Stimulated activated effector memory CD8-positive, alpha-beta T cell treated with anti-CD3 and anti-CD28 coated beads, Interleukin-12 subunit alpha, Interleukin-12 subunit beta, amount 100 ng/mL, for 72 hours (primary cell): ENCODE data around the gene ATG101.

Experiments
- ATAC-seq: fragments of 150-1000 bp; cut with Tn5 transposase; 2 replicates; pipeline ENCODE4 v1.10.0; 2021
- DNase-seq, 2 donors: peaks; one replicate each; pipeline ENCODE4 v3.0.0; 2021 to 2022; ENCODE audit warnings: low spot score in 2 of 2
- H3K27ac Mint-ChIP-seq: one replicate; pipeline ENCODE4 v1.8.0; 2022; ENCODE audit warnings: mild to moderate bottlenecking, mixed read lengths
- H3K36me3 Mint-ChIP-seq: one replicate; pipeline ENCODE4 v1.8.0; 2022; ENCODE audit warnings: mild to moderate bottlenecking, mixed read lengths
- H3K4me1 Mint-ChIP-seq: one replicate; pipeline ENCODE4 v1.8.0; 2022; ENCODE audit warnings: mixed read lengths
- H3K4me3 Mint-ChIP-seq: one replicate; pipeline ENCODE4 v1.8.0; 2022; ENCODE audit warnings: mild to moderate bottlenecking, mixed read lengths
- H3K9me3 Mint-ChIP-seq: one replicate; pipeline ENCODE4 v1.8.0; 2022; ENCODE audit warnings: mixed read lengths

The ATG101 gene

DNA sequence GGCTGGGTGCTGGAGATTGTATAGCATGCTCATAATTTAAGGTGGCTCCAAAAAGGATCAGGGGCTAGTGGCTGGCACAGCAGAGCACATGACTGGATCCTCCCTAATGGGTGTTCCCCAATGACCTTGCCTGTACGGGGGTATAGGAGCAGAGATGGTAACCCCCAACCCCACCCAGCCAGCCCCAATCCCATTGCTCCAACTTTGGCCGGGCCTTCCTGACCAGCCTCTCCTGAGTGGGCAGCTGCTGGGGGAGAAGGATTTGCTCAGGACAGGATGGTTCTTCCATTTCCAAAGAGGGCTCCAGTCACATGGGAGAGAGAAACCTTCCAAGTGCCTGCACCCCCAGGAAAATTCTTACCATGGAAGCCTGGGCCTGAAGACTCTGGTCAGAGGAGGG, 33.9 kb upstream of the ATG101 start:
- ATAC-seq (no peak), DNase-seq (no peak)
- peaks cover 13% of the 10 kb centered on the region for H3K36me3 Mint-ChIP-seq
- no peaks in the 10 kb centered on the region for H3K9me3 Mint-ChIP-seq
- peak overlapping the region; percentile 68 for H3K4me3 Mint-ChIP-seq
- H3K4me1 Mint-ChIP-seq, result peaks cover 61% of the 10 kb centered on the region
- no peak overlapping the region for H3K27ac Mint-ChIP-seq

DNA sequence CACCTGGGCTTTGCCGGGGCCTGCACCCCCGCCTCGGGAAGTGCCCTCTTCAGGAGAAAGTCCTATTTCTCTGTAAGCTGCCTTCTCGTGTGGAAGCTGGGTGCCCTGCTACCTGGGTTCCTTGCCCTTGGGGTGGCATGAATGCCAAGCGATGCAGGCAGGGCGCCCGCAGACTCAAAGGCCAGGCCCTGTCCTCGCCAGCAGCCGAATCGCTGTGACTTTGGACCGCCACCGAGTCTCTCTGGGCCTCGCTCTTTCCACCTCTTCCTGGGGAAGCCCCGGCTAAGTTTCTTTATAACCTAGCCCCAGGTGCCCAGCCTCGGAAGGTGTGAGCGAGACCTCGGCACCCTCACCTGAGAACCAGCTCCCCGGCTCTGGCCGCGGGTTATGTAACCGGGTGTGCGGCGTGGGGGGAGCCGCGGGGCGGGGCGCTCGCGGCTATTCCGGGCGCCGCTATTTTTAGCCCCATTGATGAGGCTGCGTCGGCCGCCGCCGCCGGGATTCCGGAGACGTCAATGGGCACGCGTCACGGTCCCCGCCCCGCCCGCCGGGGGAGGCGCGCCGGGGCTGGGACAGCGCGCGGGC, 33.1 kb upstream of the ATG101 start:
- Mint-ChIP-seq H3K36me3 (peaks cover 13% of the 10 kb centered on the region), H3K9me3 (no peaks in the 10 kb centered on the region), H3K4me3 (peak overlapping the region; percentile 68), H3K4me1 (peaks cover 65% of the 10 kb centered on the region), H3K27ac (no peak overlapping the region)
- DNase-seq, result peak; percentile 65 to 84
- ATAC-seq, result peak; percentile 61

DNA sequence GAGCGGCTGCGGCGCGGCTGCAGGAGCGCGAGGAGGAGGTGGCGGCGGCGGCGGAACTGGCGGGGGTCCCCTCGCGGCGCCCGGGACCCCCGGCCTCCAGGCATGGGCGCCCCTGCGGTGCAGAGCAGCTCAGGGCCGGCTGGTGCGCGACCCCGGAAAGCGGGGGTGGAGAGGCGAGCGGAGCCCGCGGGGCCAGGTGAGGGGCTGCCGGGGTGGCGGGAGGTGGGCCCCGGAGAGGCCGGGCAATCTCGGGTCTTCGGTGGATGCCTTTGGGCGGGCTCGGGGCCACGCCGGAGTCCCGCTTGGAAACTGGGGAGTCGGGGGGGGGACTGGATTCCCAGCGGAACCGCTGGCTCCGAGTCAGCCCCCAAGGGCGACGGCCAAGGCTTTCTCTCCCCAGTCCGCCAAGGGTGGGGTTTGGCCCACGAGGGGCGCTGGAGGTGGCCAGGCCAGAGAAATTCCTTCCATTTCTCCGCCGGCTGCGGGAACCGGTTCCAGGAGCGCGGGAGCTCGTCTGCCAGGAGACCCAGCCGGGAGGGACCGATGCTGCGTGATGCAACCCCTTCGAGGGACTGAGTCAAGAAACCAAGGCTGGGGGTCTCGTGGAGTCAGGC, 32.4 kb upstream of the ATG101 start:
- no peak for ATAC-seq

DNA sequence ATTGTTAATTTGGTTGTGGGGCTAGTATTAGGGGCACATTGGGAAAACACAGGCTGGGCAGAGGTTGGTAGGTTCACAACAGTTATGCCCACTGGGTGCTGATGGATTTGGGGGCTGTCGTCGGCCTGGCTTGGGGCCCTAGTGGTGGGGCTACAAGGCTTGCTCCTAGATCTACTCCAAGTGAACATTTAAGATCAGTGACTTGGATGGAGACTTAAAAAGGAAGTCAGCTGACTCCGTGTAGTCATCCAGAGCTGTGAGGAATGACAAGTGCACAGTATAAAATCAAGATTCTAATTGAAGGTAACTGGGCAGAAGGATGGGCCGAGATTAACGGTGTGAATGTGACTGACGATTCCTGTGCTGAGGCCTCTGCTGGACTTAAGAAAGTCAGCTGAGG, 31.3 kb upstream of the ATG101 start:
- Mint-ChIP-seq H3K4me3 (peak overlapping the region; percentile 68), H3K9me3 (no peaks in the 10 kb centered on the region), H3K27ac (peak overlapping the region; percentile 41), H3K4me1 (peaks cover 62% of the 10 kb centered on the region), H3K36me3 (peaks cover 15% of the 10 kb centered on the region)
- DNase-seq, result no peak
- no peak for ATAC-seq

More for the DNA sequence above, 32.4 kb upstream of the ATG101 start:
- Mint-ChIP-seq H3K4me1 (peaks cover 67% of the 10 kb centered on the region), H3K4me3 (peak overlapping the region; percentile 68), H3K36me3 (peaks cover 19% of the 10 kb centered on the region), H3K27ac (peak overlapping the region; percentile 41), H3K9me3 (no peaks in the 10 kb centered on the region)
- no peak for DNase-seq

DNA sequence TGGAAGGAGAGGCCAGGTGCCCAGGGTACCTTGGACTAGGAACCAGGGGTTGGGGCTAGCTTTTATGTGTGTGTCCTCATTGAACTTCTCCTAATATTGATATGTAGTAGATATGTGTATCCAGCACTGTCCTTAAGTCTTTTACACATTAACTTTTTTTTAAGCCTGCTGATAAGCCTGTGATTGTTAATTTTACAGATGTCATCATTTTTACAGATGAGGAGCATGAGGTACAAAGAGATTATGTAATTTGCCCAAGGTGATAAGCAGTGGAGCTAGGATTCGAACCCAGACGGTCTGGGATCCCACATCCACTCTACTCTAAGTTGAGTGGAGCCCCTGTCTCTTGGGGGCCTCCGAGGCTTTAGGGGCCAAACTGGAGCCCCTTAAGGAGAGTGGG, 28.7 kb upstream of the ATG101 start:
- H3K27ac Mint-ChIP-seq, result no peak overlapping the region
- H3K4me3 Mint-ChIP-seq, result no peak overlapping the region
- DNase-seq, result no peak
- no peak for ATAC-seq
- H3K4me1 Mint-ChIP-seq, result peaks cover 53% of the 10 kb centered on the region
- peaks cover 6% of the 10 kb centered on the region for H3K36me3 Mint-ChIP-seq
- no peaks in the 10 kb centered on the region for H3K9me3 Mint-ChIP-seq

DNA sequence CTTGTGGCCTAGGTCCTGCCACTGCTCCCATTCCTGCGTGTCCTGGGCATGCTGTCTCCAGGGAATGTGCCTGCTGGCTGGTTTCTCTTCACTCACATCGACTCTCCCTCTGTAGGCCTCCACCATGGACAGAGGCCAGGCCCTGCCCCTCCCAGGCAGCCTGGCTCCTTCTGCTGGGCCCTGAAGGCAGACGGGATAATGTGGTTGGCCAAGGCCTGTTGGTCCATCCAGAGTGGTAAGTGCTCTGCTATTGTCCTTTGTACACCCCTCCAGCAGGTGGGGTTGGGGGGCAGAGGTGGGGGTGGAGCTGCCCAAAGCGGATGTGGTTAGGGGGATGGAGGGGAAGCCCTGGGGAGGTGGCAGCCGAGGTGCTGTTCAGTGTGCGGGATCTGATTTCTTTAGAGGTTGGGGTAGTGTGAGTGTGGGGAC, 28.1 kb upstream of the ATG101 start:
- no peak for DNase-seq
- H3K4me1 Mint-ChIP-seq, result peaks cover 50% of the 10 kb centered on the region
- peak overlapping the region; percentile 87 for H3K27ac Mint-ChIP-seq
- H3K36me3 Mint-ChIP-seq, result peaks cover 6% of the 10 kb centered on the region
- peak; percentile 14 for ATAC-seq
- no peaks in the 10 kb centered on the region for H3K9me3 Mint-ChIP-seq
- H3K4me3 Mint-ChIP-seq, result peak overlapping the region; percentile 56

DNA sequence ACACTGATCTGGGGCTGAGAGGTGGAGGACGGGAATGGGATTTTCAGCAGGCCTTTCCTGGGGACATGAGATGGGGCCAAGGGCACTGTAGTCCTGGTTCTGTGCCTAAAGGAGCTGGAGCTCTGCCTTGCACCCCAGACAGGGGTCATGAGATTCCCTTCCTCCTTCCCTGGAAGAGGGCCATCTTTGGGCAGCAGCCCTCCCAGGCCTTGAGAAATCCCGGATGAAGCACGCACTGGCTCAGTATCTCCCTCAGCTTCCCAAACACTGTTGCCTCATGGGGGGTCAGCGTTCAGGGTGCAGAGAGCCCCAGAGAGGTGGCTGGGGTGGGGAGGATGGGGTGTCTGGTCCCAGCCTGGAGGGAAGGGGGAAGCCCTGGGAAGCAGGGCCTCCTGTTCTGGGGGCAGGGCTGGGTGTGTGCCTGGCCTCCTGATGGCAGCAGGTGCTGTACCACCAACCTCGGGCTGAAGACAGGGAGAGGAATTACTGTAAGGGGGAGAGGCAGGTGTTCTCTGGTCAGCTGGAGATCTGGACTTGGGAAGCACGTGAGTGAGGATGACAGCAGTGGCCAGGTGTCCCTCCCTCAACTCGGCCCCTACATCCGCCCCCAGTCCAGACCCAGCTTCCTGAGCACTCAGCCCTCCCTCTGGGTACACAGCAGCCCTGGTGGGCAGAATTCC, 26.9 kb upstream of the ATG101 start:
- no peak for ATAC-seq
- peaks cover 12% of the 10 kb centered on the region for H3K36me3 Mint-ChIP-seq
- DNase-seq, result no peak
- H3K9me3 Mint-ChIP-seq, result no peaks in the 10 kb centered on the region
- no peak overlapping the region for H3K4me3 Mint-ChIP-seq
- H3K4me1 Mint-ChIP-seq, result peaks cover 50% of the 10 kb centered on the region
- peak overlapping the region; percentile 87 for H3K27ac Mint-ChIP-seq

DNA sequence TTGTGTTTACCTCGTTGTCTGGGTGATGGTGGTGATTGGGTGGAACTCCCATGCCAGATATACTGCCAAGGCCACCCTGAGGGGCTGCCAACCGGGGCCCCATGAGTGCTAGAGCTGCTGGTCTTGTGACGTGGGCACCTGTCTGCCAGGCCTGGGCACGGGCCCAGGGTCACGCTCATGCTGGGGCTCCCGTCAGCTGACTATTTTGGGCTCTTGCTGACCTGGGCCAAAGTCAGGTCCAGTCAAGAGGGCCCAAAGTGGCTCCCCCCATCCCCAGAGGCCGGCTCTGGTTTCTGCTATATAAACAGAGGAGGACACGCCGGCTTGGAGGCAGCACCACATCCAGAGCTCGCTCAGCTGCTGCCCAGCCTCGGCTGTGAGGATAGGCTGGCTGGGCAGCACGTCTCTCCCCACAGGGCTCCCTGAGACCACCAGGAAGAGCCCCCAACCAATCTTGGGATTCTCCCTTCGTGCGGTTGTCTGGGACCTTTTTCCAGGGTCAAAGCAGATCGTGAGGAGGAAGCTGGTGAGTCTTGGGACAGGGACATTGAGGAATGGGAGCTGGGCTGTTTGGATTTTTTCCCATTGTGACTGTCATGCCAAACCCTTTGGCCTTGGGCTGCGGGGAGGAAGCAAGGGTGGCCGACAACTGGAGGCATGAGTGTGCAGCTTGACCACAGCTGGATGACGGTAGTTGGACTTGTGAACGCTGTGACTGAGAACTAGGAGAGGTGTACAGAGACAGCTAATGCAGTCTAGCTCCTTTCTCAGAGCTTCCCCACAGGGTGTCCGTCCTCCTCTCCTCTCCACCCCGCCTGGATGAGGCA, 26.2 kb upstream of the ATG101 start:
- H3K36me3 Mint-ChIP-seq, result peaks cover 12% of the 10 kb centered on the region
- H3K27ac Mint-ChIP-seq, result peak overlapping the region; percentile 87
- H3K9me3 Mint-ChIP-seq, result no peaks in the 10 kb centered on the region
- H3K4me3 Mint-ChIP-seq, result no peak overlapping the region
- no peak for ATAC-seq
- no peak for DNase-seq
- H3K4me1 Mint-ChIP-seq, result peaks cover 43% of the 10 kb centered on the region

DNA sequence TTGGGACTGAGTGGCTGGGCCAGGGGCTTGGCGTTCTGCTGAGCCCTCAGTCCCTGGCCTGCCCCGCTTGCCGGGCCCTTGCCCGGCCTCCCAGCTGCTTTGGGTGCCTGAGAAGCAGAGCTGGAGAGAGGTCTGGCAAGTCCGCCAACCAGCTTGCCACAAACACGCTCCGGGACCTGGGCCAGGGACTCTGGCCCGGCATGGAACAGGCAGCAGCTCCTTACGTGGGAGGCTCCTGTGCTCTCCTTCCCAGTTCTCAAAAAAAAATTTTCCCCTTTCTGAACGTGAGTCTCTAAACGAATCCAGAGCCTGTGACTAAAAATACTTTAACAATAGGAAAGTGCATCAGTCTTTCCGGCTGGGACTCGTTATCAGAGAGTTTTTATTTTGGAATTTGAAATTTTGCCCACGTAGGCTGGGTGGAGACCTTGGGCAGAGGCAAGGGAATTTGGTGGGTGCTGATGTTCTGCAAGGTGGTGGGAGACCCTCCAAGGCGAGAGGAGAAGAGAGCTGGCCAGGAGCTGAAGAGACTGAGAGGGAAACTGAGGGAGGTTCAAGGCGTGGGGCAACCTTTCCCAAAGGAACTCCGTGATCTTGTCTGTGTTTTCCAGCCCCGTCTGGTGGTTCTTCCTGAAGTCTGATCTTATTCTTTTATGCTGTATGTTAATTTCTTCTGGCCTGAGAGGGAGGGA, 25.3 kb upstream of the ATG101 start:
- H3K27ac Mint-ChIP-seq, result no peak overlapping the region
- no peak overlapping the region for H3K4me3 Mint-ChIP-seq
- DNase-seq, result no peak
- H3K9me3 Mint-ChIP-seq, result no peaks in the 10 kb centered on the region
- H3K36me3 Mint-ChIP-seq, result peaks cover 12% of the 10 kb centered on the region
- ATAC-seq, result no peak
- peaks cover 45% of the 10 kb centered on the region for H3K4me1 Mint-ChIP-seq

DNA sequence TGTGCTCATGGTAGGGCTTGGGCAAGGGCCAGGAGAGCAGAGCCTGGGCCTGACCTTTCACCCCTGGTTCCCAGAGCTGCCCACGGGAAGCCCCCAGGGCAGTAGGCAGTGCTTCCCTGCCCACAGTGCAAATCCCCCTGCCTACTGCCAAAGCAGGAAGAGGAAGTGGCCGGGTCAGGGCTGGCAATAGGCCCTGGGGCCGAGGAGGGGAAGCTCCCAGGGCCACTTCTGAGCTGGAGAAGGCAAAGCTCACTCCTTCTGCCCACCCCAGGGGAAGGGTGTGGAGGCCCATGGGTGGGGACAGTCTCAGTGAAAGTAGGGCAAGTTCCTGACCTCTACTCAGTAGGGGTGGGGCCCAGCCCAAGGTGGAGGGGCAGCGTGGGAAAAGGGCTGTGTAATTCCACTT, 24.0 kb upstream of the ATG101 start:
- H3K9me3 Mint-ChIP-seq, result no peaks in the 10 kb centered on the region
- ATAC-seq (no peak), DNase-seq (no peak)
- no peak overlapping the region for H3K4me3 Mint-ChIP-seq
- H3K27ac Mint-ChIP-seq, result peak overlapping the region; percentile 88
- peaks cover 44% of the 10 kb centered on the region for H3K4me1 Mint-ChIP-seq
- H3K36me3 Mint-ChIP-seq, result peaks cover 20% of the 10 kb centered on the region

DNA sequence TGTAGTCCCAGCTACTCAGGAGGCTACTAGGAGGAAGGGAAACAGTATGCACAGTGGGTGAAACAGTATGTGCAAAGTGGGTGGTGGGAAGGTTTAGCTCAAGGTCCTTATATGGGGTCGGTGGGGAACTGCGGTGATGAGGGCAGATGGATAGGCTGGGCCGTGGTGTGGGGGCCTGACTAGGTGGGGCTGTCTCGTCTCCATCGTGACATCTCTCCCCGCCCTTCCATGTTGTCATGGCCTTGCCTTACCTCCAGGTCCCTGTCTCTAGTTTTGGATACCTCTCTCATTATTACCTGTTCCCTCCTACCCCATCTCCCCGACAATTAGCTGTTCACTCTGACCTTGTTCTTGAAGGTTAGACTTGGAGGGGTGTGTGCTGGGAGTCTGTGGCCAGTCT, 22.9 kb upstream of the ATG101 start:
- no peak overlapping the region for H3K27ac Mint-ChIP-seq
- H3K4me1 Mint-ChIP-seq, result peaks cover 44% of the 10 kb centered on the region
- DNase-seq, result no peak
- no peak for ATAC-seq
- H3K4me3 Mint-ChIP-seq, result no peak overlapping the region
- H3K9me3 Mint-ChIP-seq, result no peaks in the 10 kb centered on the region
- peaks cover 29% of the 10 kb centered on the region for H3K36me3 Mint-ChIP-seq

DNA sequence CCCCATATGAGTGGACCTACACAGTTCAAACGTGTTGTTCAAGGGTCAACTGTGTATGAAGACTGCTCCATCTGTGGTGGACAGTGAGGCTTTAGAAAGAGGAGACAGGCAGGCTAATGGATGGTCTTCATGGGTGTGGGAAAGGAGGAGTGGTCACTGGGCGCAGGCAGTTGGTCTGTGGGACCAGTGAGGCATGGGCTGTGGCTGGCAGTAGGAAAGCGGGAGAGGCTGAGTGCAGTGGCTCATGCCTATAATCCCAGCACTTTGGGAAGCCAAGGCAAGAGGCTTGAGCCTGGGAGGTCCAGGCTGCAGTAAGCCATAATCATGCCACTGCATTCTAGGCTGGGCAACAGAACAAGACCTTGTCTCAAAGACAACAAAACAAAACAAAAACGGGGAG, 20.5 kb upstream of the ATG101 start:
- Mint-ChIP-seq H3K36me3 (peaks cover 46% of the 10 kb centered on the region), H3K9me3 (no peaks in the 10 kb centered on the region), H3K27ac (peak overlapping the region; percentile 96), H3K4me3 (peak overlapping the region; percentile 96), H3K4me1 (peaks cover 60% of the 10 kb centered on the region)
- DNase-seq, result no peak
- ATAC-seq, result no peak

DNA sequence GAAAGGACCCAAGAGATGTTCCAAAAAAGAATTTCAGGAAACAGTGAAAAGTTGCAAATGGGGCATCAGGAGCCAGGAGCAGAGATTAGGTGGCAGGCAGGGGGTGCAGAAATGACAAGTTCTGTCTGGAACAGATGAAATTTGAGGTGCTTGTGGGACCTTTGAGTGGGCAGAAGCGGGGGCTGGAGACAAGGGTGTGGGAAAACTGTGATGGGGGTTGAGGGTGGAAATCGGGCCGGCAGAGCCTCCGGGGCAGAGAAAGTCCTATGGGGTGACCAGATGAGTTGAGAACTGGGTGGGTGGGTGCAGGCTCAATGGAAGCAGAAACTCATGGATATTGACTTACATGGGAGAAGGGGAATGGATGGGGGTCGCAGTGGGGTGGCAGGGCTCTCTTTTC, 20.1 kb upstream of the ATG101 start:
- peaks cover 63% of the 10 kb centered on the region for H3K4me1 Mint-ChIP-seq
- ATAC-seq (no peak), DNase-seq (no peak)
- H3K27ac Mint-ChIP-seq, result peak overlapping the region; percentile 96
- no peaks in the 10 kb centered on the region for H3K9me3 Mint-ChIP-seq
- H3K4me3 Mint-ChIP-seq, result peak overlapping the region; percentile 96
- peaks cover 50% of the 10 kb centered on the region for H3K36me3 Mint-ChIP-seq

DNA sequence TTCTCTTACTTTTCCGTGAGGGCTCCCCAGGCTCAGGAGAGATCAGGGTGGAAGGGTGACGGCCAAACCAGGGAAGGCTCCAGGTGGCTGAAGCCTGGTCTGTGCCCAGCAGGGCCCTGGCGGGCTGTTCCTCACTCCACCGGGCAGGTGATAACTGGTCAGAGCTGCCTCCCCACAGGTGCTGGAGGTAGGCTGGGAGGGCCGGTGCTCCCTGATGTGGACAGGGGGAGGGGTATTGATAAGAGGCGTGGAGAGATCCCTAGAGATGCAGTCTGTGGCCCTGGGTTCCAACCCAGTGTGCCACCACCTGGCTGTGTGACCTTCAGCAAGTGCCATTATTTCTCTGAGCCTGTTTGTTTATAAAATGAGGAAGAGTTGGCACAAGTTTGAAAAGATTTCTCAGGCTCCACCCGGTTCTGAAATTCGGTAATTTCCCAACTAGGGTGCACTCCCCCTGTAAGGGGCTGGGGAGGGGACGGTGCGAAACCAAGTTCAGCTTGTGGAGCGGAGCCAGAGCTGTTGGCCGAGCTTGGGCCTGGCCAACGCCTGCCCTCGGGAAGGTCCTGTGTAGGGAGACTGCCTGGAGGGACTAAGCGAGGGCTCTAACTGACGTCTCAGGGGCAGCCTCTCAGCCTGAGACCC, 19.5 kb upstream of the ATG101 start:
- Mint-ChIP-seq H3K4me1 (peaks cover 63% of the 10 kb centered on the region), H3K27ac (peak overlapping the region; percentile 96), H3K4me3 (peak overlapping the region; percentile 96), H3K9me3 (no peaks in the 10 kb centered on the region), H3K36me3 (peaks cover 55% of the 10 kb centered on the region)
- no peak for DNase-seq
- no peak for ATAC-seq
